Ishikawa (cell line): Measurements from ENCODE around the gene PCK1.

Source experiments
- FOXM1 ChIP-seq: IDR thresholded peaks from 2 replicates; pipeline ENCODE4 v1.6.1; 2012; ENCODE audit warnings: low read depth, borderline replicate concordance
- TF ChIP-seq, protein P1 (sequence below): IDR thresholded peaks from 2 replicates; pipeline ENCODE4 v1.6.1; 2012

DNA sequence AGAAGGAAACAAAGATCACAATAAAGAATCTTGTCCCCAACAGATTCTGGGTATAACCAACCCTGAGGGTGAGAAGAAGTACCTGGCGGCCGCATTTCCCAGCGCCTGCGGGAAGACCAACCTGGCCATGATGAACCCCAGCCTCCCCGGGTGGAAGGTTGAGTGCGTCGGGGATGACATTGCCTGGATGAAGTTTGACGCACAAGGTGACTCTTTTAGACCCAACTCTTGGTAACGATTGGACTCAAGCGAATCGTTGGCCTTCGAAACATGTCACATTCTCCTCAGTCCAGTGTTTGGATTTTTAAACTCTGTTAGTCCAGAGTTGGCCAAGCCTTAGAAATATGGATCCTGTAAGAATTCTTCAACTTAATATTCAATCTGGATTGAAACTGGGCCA is 2.6 kb downstream of the PCK1 start:
- TF ChIP-seq, protein P1, sequence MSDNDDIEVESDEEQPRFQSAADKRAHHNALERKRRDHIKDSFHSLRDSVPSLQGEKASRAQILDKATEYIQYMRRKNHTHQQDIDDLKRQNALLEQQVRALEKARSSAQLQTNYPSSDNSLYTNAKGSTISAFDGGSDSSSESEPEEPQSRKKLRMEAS: no peak
- no peak for TF ChIP-seq FOXM1
